K562 (cell line): ENCODE results near the gene PLA1A.
"Not testable (repeated sequence)": the region's sequence is repeated elsewhere in the genome, so short reads cannot be mapped to it uniquely, and the experiment has no call there.

ENCODE experiments used
- CREB1 ChIP-seq, 2 experiments: sonication (generic) in 1 of 2; formaldehyde crosslinking in 1 of 2; IDR thresholded peaks; 2 replicates each; pipeline versions ENCODE4 v1.6.1 to v1.8.0; 2012 to 2022; ENCODE audit warnings: inconsistent platforms in 1 of 2, mild to moderate bottlenecking in 1 of 2, missing genetic modification reagents in 1 of 2, moderate library complexity in 1 of 2
- NFRKB ChIP-seq: fragments of 450-650 bp; IDR thresholded peaks from 2 replicates; pipeline ENCODE4 v1.6.1; 2016; ENCODE audit warnings: low read depth
- RHOXF2B ChIP-seq: fragments of 250-450 bp; sonication (Bioruptor Pico); conservative IDR thresholded peaks from 2 replicates; pipeline ENCODE4 v1.5.1; 2021
- TCF7L2 ChIP-seq: fragments of 150-350 bp; IDR thresholded peaks from 2 replicates; pipeline ENCODE4 v1.6.1; 2016; ENCODE audit warnings: low read depth, mild to moderate bottlenecking, low read length, moderate library complexity
- ZBTB7A ChIP-seq: IDR thresholded peaks from 2 replicates; pipeline ENCODE4 v1.6.1; 2011; ENCODE audit warnings: low read depth, mild to moderate bottlenecking, low read length, moderate library complexity, borderline replicate concordance; ENCODE audit not compliant: control insufficient read depth
- ZNF311 ChIP-seq: fragments of 250-450 bp; sonication (Bioruptor Pico); IDR thresholded peaks from 2 replicates; pipeline ENCODE4 v1.4.0; 2020; ENCODE audit warnings: mild to moderate bottlenecking, moderate library complexity
- TF ChIP-seq, protein P1 (sequence below): sonication (generic); formaldehyde crosslinking; IDR thresholded peaks from 2 replicates; pipeline ENCODE4 v1.8.1; 2023; ENCODE audit warnings: mild to moderate bottlenecking, missing genetic modification reagents
- TF ChIP-seq, protein P2 (sequence below), 3 experiments: IDR thresholded peaks in 2 of 3; conservative IDR thresholded peaks in 1 of 3; 2 replicates each; pipeline ENCODE4 v1.5.1; 2011 to 2012; ENCODE audit warnings: low read length in 3 of 3, mild to moderate bottlenecking in 3 of 3, control low read depth in 2 of 3, improper control_type of control experiment in 1 of 3, inconsistent platforms in 1 of 3, low read depth in 1 of 3, mixed read lengths in 1 of 3, moderate library complexity in 1 of 3; ENCODE audit not compliant: insufficient read depth in 2 of 3
- TF ChIP-seq, protein P3 (sequence below): sonication (generic); formaldehyde crosslinking; IDR thresholded peaks from 2 replicates; pipeline ENCODE4 v1.8.1; 2023; ENCODE audit warnings: mild to moderate bottlenecking, missing genetic modification reagents
- TF ChIP-seq, protein P4 (sequence below): fragments of 250-450 bp; sonication (Bioruptor Pico); IDR thresholded peaks from 2 replicates; pipeline ENCODE4 v1.4.0; 2020

DNA sequence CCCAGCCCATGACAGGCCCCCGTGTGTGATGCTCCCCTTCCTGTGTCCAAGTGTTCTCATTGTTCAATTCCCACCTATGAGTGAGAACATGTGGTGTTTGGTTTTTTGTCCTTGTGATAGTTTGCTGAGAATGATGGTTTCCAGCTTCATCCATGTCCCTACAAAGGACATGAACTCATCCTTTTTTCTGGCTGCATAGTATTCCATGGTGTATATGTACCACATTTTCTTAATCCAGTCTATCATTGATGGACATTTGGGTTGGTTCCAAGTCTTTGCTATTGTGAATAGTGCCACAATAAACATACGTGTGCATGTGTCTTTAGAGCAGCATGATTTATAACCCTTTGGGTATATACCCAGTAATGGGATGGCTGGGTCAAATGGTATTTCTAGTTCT is 34.4 kb upstream of the PLA1A start:
- TF ChIP-seq, protein P1, sequence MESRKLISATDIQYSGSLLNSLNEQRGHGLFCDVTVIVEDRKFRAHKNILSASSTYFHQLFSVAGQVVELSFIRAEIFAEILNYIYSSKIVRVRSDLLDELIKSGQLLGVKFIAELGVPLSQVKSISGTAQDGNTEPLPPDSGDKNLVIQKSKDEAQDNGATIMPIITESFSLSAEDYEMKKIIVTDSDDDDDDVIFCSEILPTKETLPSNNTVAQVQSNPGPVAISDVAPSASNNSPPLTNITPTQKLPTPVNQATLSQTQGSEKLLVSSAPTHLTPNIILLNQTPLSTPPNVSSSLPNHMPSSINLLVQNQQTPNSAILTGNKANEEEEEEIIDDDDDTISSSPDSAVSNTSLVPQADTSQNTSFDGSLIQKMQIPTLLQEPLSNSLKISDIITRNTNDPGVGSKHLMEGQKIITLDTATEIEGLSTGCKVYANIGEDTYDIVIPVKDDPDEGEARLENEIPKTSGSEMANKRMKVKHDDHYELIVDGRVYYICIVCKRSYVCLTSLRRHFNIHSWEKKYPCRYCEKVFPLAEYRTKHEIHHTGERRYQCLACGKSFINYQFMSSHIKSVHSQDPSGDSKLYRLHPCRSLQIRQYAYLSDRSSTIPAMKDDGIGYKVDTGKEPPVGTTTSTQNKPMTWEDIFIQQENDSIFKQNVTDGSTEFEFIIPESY (CRISPR knock-in tag), result not testable (repeated sequence)
- not testable (repeated sequence) for TF ChIP-seq TCF7L2; ZBTB7A; NFRKB; ZNF311 (CRISPR knock-in tag); RHOXF2B (CRISPR knock-in tag); CREB1 (IDR thresholded peaks at IDR 0.05); CREB1 (CRISPR knock-in tag; IDR thresholded peaks at IDR 0.05)
- TF ChIP-seq, protein P2, sequence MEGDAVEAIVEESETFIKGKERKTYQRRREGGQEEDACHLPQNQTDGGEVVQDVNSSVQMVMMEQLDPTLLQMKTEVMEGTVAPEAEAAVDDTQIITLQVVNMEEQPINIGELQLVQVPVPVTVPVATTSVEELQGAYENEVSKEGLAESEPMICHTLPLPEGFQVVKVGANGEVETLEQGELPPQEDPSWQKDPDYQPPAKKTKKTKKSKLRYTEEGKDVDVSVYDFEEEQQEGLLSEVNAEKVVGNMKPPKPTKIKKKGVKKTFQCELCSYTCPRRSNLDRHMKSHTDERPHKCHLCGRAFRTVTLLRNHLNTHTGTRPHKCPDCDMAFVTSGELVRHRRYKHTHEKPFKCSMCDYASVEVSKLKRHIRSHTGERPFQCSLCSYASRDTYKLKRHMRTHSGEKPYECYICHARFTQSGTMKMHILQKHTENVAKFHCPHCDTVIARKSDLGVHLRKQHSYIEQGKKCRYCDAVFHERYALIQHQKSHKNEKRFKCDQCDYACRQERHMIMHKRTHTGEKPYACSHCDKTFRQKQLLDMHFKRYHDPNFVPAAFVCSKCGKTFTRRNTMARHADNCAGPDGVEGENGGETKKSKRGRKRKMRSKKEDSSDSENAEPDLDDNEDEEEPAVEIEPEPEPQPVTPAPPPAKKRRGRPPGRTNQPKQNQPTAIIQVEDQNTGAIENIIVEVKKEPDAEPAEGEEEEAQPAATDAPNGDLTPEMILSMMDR (IDR thresholded peaks at IDR 0.05 in 2 of 3, conservative IDR thresholded peaks at IDR 0.05 in 1 of 3; ENCODE audit: insufficient read depth in 2 of 3, low read depth in 1 of 3, low read length in 3 of 3), result not testable (repeated sequence)
- TF ChIP-seq, protein P3, sequence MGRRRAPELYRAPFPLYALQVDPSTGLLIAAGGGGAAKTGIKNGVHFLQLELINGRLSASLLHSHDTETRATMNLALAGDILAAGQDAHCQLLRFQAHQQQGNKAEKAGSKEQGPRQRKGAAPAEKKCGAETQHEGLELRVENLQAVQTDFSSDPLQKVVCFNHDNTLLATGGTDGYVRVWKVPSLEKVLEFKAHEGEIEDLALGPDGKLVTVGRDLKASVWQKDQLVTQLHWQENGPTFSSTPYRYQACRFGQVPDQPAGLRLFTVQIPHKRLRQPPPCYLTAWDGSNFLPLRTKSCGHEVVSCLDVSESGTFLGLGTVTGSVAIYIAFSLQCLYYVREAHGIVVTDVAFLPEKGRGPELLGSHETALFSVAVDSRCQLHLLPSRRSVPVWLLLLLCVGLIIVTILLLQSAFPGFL (CRISPR knock-in tag), result not testable (repeated sequence)
- TF ChIP-seq, protein P4, sequence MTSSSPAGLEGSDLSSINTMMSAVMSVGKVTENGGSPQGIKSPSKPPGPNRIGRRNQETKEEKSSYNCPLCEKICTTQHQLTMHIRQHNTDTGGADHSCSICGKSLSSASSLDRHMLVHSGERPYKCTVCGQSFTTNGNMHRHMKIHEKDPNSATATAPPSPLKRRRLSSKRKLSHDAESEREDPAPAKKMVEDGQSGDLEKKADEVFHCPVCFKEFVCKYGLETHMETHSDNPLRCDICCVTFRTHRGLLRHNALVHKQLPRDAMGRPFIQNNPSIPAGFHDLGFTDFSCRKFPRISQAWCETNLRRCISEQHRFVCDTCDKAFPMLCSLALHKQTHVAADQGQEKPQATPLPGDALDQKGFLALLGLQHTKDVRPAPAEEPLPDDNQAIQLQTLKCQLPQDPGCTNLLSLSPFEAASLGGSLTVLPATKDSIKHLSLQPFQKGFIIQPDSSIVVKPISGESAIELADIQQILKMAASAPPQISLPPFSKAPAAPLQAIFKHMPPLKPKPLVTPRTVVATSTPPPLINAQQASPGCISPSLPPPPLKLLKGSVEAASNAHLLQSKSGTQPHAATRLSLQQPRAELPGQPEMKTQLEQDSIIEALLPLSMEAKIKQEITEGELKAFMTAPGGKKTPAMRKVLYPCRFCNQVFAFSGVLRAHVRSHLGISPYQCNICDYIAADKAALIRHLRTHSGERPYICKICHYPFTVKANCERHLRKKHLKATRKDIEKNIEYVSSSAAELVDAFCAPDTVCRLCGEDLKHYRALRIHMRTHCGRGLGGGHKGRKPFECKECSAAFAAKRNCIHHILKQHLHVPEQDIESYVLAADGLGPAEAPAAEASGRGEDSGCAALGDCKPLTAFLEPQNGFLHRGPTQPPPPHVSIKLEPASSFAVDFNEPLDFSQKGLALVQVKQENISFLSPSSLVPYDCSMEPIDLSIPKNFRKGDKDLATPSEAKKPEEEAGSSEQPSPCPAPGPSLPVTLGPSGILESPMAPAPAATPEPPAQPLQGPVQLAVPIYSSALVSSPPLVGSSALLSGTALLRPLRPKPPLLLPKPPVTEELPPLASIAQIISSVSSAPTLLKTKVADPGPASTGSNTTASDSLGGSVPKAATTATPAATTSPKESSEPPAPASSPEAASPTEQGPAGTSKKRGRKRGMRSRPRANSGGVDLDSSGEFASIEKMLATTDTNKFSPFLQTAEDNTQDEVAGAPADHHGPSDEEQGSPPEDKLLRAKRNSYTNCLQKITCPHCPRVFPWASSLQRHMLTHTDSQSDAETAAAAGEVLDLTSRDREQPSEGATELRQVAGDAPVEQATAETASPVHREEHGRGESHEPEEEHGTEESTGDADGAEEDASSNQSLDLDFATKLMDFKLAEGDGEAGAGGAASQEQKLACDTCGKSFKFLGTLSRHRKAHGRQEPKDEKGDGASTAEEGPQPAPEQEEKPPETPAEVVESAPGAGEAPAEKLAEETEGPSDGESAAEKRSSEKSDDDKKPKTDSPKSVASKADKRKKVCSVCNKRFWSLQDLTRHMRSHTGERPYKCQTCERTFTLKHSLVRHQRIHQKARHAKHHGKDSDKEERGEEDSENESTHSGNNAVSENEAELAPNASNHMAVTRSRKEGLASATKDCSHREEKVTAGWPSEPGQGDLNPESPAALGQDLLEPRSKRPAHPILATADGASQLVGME (CRISPR knock-in tag), result not testable (repeated sequence)
